SJCRH30 (cell line): ENCODE results near the gene ADCY5. TPM values are rescaled to one million over a fixed set of nuclear protein-coding genes. Genes with fewer than 3 reads are reported as not detected.

ENCODE experiments used
- DNase-seq, 2 experiments: peaks; one replicate each; pipeline ENCODE4 v3.0.0-alpha.2; 2015 to 2020
- H3K27ac ChIP-seq: fragments of 250-450 bp; sonication (Bioruptor Pico); 2 replicates; pipeline ENCODE4 v1.5.1; 2020; ENCODE audit warnings: mild to moderate bottlenecking, moderate library complexity
- H3K27me3 ChIP-seq: fragments of 250-450 bp; sonication (Bioruptor Pico); 2 replicates; pipeline ENCODE4 v1.5.1; 2020; ENCODE audit warnings: mild to moderate bottlenecking, moderate library complexity
- H3K36me3 ChIP-seq: fragments of 250-450 bp; sonication (Bioruptor Pico); 2 replicates; pipeline ENCODE4 v1.5.1; 2020; ENCODE audit warnings: mild to moderate bottlenecking, moderate library complexity
- H3K4me1 ChIP-seq: fragments of 250-450 bp; sonication (Bioruptor Pico); 2 replicates; pipeline ENCODE4 v1.5.1; 2020; ENCODE audit warnings: mild to moderate bottlenecking, moderate library complexity
- H3K4me3 ChIP-seq: fragments of 250-450 bp; sonication (Bioruptor Pico); 2 replicates; pipeline ENCODE4 v1.5.1; 2020; ENCODE audit warnings: mild to moderate bottlenecking, moderate library complexity
- H3K9me3 ChIP-seq: fragments of 250-450 bp; sonication (Bioruptor Pico); replicated peaks from 2 replicates; pipeline ENCODE4 v1.5.1; 2020; ENCODE audit warnings: mild to moderate bottlenecking, moderate library complexity
- total RNA-seq: library from RNA; depleted of rRNA; stranded (reverse); fragments of >200 nt; shearing (Covaris generic); gene quantifications from 2 replicates; pipeline ENCODE4 v1.2.3, GENCODE V29; 2014

The ADCY5 gene
- total RNA-seq, 1 experiment from 2014 or later: 0.75 TPM

- no peaks in the 10 kb centered on the region for H3K9me3 ChIP-seq
- no peaks in the 10 kb centered on the region for H3K4me1 ChIP-seq
- peaks cover 12% of the 10 kb centered on the region for H3K27me3 ChIP-seq
- H3K27ac ChIP-seq: no peak overlapping the region
- H3K36me3 ChIP-seq: no peaks in the 10 kb centered on the region
- no peak for DNase-seq
- no peak overlapping the region for H3K4me3 ChIP-seq
These were observed 151.9 kb downstream of the ADCY5 start for GRCh38 chr3:123296836-123297626.

GRCh38 chr3:123296261-123296660 is 152.6 kb downstream of the ADCY5 start:
- no peak for DNase-seq
- no peak overlapping the region for H3K4me3 ChIP-seq
- H3K4me1 ChIP-seq: no peaks in the 10 kb centered on the region
- H3K27ac ChIP-seq: no peak overlapping the region
- H3K27me3 ChIP-seq: peaks cover 12% of the 10 kb centered on the region
- H3K9me3 ChIP-seq: no peaks in the 10 kb centered on the region
- no peaks in the 10 kb centered on the region for H3K36me3 ChIP-seq

GRCh38 chr3:123295901-123296250 is 153.0 kb downstream of the ADCY5 start:
- no peak overlapping the region for H3K4me3 ChIP-seq
- peaks cover 12% of the 10 kb centered on the region for H3K27me3 ChIP-seq
- no peak overlapping the region for H3K27ac ChIP-seq
- no peaks in the 10 kb centered on the region for H3K4me1 ChIP-seq
- H3K9me3 ChIP-seq: no peaks in the 10 kb centered on the region
- H3K36me3 ChIP-seq: no peaks in the 10 kb centered on the region
- DNase-seq: no peak

- H3K27me3 ChIP-seq: peaks cover 12% of the 10 kb centered on the region
- DNase-seq: no peak
These were observed 153.6 kb downstream of the ADCY5 start for GRCh38 chr3:123295171-123295900.

GRCh38 chr3:123294296-123294938 is 154.5 kb downstream of the ADCY5 start:
- Histone ChIP-seq H3K9me3 (no peaks in the 10 kb centered on the region), H3K27me3 (peaks cover 12% of the 10 kb centered on the region), H3K4me1 (no peaks in the 10 kb centered on the region), H3K4me3 (no peak overlapping the region), H3K27ac (no peak overlapping the region), H3K36me3 (no peaks in the 10 kb centered on the region)
- no peak for DNase-seq

More at GRCh38 chr3:123295171-123295900, 153.6 kb downstream of the ADCY5 start:
- Histone ChIP-seq H3K9me3 (no peaks in the 10 kb centered on the region), H3K27ac (no peak overlapping the region), H3K4me1 (no peaks in the 10 kb centered on the region), H3K36me3 (no peaks in the 10 kb centered on the region), H3K4me3 (no peak overlapping the region)

- no peak overlapping the region for H3K27ac ChIP-seq
- DNase-seq: no peak
These were observed 156.3 kb downstream of the ADCY5 start for GRCh38 chr3:123292321-123293310.

GRCh38 chr3:123291404-123291803 is 157.5 kb downstream of the ADCY5 start:
- H3K4me1 ChIP-seq: no peaks in the 10 kb centered on the region
- no peaks in the 10 kb centered on the region for H3K9me3 ChIP-seq
- no peak overlapping the region for H3K4me3 ChIP-seq
- H3K36me3 ChIP-seq: no peaks in the 10 kb centered on the region
- H3K27me3 ChIP-seq: peaks cover 11% of the 10 kb centered on the region
- H3K27ac ChIP-seq: no peak overlapping the region
- no peak for DNase-seq

More at GRCh38 chr3:123292321-123293310, 156.3 kb downstream of the ADCY5 start:
- Histone ChIP-seq H3K4me3 (no peak overlapping the region), H3K27me3 (peaks cover 12% of the 10 kb centered on the region), H3K36me3 (no peaks in the 10 kb centered on the region), H3K9me3 (no peaks in the 10 kb centered on the region), H3K4me1 (no peaks in the 10 kb centered on the region)

- no peak for DNase-seq
- H3K9me3 ChIP-seq: no peaks in the 10 kb centered on the region
- H3K4me1 ChIP-seq: no peaks in the 10 kb centered on the region
- H3K27me3 ChIP-seq: peaks cover 8% of the 10 kb centered on the region
- no peak overlapping the region for H3K27ac ChIP-seq
- H3K36me3 ChIP-seq: no peaks in the 10 kb centered on the region
- no peak overlapping the region for H3K4me3 ChIP-seq
These were observed 157.9 kb downstream of the ADCY5 start for GRCh38 chr3:123290962-123291361.

- no peaks in the 10 kb centered on the region for H3K4me1 ChIP-seq
- H3K27ac ChIP-seq: no peak overlapping the region
- no peaks in the 10 kb centered on the region for H3K36me3 ChIP-seq
- no peak overlapping the region for H3K4me3 ChIP-seq
- DNase-seq: no peak
- no peaks in the 10 kb centered on the region for H3K9me3 ChIP-seq
- peaks cover 3% of the 10 kb centered on the region for H3K27me3 ChIP-seq
These were observed 158.6 kb downstream of the ADCY5 start for GRCh38 chr3:123290107-123290930.

- no peak overlapping the region for H3K27ac ChIP-seq
These were observed 159.3 kb downstream of the ADCY5 start for GRCh38 chr3:123289391-123290106.

GRCh38 chr3:123287962-123288302 is 161.0 kb downstream of the ADCY5 start:
- H3K36me3 ChIP-seq: no peaks in the 10 kb centered on the region
- DNase-seq: no peak
- H3K9me3 ChIP-seq: no peaks in the 10 kb centered on the region
- no peaks in the 10 kb centered on the region for H3K4me1 ChIP-seq
- no peak overlapping the region for H3K4me3 ChIP-seq
- no peaks in the 10 kb centered on the region; the same call in 1 of the 2 replicates for H3K27me3 ChIP-seq
- no peak overlapping the region for H3K27ac ChIP-seq

More at GRCh38 chr3:123289391-123290106, 159.3 kb downstream of the ADCY5 start:
- H3K4me3 ChIP-seq: no peak overlapping the region
- H3K27me3 ChIP-seq: no peaks in the 10 kb centered on the region; the same call in 1 of the 2 replicates
- DNase-seq: no peak
- no peaks in the 10 kb centered on the region for H3K9me3 ChIP-seq
- H3K4me1 ChIP-seq: no peaks in the 10 kb centered on the region
- H3K36me3 ChIP-seq: no peaks in the 10 kb centered on the region

GRCh38 chr3:123287051-123287961 is 161.6 kb downstream of the ADCY5 start:
- no peak for DNase-seq
- no peaks in the 10 kb centered on the region for H3K4me1 ChIP-seq
- H3K4me3 ChIP-seq: no peak overlapping the region
- no peaks in the 10 kb centered on the region; the same call in 1 of the 2 replicates for H3K27me3 ChIP-seq
- no peaks in the 10 kb centered on the region for H3K36me3 ChIP-seq
- no peaks in the 10 kb centered on the region for H3K9me3 ChIP-seq
- H3K27ac ChIP-seq: no peak overlapping the region
